HG02943 (cell line): ENCODE results near the gene DNAH7.

ENCODE experiments used
- ATAC-seq: cut with Tn5 transposase; IDR thresholded peaks from one replicate; pipeline ENCODE4 v1.9.1; 2021; ENCODE audit warnings: mild to moderate bottlenecking, low read depth, moderate library complexity; ENCODE audit not compliant: unreplicated experiment

The DNAH7 gene

DNA sequence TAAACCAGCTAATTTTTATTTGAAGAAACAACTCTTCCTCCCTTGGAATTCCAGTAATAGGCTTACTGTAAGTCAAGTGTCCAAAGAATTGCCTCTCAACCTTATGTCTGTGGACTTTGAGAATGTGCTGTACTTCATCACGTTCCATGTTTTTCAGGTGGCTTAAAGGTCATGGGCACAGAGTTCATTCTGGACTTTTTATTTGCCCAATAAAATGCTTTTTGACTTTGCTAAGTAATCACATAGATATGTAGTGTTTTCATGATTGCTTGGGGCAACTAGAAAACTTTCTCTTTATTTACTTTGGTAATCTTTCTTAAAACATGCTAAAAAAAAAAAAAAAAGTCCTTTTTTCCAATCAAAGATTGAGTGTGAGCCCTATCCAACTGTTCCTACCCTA lies 10.4 kb upstream of the DNAH7 start:
- ATAC-seq = no peak

- ATAC-seq = no peak
Observed at GRCh38 chr2:196077821-196078220, 9.2 kb upstream of the DNAH7 start.

DNA sequence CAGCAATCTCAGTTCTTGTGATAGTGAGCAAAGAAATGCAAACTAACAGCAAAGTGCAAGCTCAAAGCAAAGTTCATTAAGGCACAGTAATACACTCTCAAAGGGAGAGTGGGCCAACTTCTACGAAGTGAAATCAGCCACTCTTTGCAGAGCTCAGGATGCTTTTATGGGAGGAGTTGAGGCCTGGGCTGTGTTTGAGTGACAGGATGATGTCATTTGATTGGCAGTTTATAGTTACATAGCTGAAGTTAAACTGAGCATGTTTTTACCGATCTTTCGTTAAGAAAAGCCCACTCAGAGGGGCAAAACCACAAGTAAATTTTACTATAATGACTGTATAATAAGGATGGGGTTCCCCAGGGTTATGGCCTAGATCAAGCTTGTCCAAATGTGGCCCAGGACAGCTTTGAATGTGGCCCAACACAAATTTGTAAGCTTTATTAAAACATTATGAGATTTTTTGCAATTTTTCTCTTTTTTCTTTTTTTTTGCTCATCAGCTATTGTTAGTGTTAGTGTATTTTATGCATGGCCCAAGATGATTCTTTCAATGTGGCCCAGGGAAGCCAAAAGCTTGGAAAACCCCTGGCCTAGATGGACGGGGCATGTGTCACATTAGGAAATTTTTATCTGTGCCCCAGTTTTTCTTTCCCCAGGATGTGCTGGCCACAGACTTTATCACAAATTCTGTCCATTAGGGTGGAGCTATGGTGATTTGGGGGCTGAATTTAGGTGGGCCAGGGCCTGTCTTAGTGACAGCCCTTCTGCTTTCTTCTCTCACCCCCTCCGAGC lies 8.3 kb upstream of the DNAH7 start:
- no peak for ATAC-seq

GRCh38 chr2:196075196-196075595 lies 6.6 kb upstream of the DNAH7 start:
- no peak for ATAC-seq

- no peak for ATAC-seq
Observed at GRCh38 chr2:196074631-196075030, 6.0 kb upstream of the DNAH7 start.

GRCh38 chr2:196073521-196073920 lies 4.9 kb upstream of the DNAH7 start:
- ATAC-seq = no peak

DNA sequence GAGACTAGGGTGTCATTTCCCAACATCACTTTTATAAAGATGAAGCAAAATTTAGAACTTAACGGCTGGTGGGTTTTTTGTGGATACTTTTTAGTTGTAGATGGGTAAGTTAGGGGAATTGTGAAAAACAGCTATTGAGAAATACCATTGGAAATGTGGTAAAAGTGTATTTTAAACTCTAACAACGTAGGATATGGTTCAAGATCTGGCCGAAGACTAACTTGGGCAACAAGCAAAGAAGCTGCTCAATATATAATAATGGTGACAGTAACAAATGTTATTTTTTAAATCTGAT lies 1.6 kb downstream of the DNAH7 start:
- no peak for ATAC-seq

DNA sequence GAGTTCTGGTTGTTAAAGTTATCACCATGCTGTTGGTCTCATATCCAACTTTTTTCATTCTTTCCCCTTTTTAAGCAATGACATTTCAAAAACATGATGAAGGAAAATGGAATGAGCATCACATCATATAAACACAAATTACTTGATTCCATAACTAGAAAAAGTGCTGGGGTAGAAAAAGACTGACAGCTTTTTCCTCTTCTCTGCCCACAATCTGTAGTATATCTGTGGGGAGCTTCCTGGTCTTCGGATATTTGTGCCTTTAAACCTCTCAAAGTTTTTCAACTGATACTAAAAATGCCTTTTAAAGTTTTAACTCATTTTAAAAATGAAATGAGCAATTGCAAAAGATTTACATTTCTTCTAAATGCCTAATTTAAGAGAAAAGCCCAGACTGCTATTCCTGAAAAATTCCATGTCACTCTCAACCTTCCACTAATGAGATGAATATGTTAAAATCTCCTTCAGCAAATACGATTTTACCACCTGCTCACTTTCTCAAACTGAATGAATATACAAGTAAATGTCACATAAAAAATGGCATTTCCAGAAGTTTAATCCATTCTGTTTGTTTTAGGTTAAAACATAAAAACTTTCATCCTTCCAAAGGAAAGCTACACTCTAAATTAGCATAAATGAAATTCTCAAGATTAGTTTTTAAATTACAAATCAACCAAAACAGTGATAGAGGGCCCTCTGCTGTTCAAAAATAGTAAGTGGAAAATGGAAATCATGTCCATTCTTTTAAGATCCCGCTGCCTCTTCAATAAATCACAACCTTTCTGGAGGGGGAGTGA lies 2.1 kb downstream of the DNAH7 start:
- no peak for ATAC-seq

- ATAC-seq = no peak
Observed at GRCh38 chr2:196063773-196064172, 4.9 kb downstream of the DNAH7 start.

GRCh38 chr2:196059491-196059960 lies 9.1 kb downstream of the DNAH7 start:
- ATAC-seq = no peak

- no peak for ATAC-seq
Observed at GRCh38 chr2:196054631-196055030, 14.0 kb downstream of the DNAH7 start.

GRCh38 chr2:196046123-196046917 lies 22.3 kb downstream of the DNAH7 start:
- peak; percentile 70 for ATAC-seq

- ATAC-seq = no peak
Observed at GRCh38 chr2:196041786-196042185, 26.9 kb downstream of the DNAH7 start.

DNA sequence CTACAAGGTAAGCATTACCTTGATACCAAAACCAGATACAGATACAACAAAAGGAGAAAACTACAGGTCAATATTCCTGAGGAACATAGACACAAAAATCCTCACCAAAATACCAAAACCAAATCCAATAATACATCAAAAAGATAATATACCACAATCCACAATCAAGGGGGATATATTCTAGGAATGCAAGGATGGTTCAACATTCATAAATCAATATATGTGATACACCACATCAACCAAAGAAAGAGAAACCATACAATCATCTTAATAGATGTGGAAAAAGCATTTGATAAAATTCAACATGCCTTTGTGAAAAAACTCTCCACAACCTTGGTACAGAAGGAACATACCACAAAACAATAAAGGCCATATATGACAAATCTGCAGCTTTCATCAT lies 28.4 kb downstream of the DNAH7 start:
- ATAC-seq = no peak

DNA sequence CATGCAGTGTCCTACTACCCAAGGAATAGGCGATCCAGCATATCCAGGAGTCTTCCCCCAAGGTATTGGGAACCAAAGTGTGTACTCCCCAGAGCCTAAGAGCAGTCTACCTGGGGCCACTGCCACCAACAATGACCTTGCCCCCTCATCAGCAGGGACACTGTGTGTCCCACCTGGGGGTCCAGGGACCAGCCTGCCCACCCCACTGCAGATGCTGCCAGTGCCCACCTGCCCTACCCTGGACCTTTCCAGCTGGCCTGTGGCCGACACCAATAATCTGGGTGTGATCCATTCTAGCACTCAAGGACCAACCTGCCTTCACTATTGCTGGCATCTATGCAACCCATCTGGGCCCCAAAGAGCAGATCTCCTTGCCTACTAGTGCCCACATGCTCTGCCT lies 32.2 kb downstream of the DNAH7 start:
- no peak for ATAC-seq

DNA sequence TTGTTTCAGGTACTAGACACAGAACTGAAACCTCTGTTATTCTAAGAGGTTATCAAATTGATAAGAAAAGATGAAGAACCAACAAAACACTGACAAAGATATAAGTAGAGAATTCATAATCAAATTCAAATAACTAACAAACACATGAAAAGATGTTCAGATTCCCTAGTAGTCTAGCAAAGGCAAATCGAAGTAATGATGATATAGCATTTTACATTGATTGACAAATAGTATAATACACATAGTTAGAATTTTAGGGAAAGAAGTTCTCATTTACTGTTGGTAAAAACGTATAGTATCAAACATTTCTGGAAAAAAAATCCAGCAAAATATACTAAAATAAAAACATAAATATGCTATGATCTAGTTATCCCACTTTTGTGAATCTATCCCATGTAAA lies 50.6 kb downstream of the DNAH7 start:
- ATAC-seq = no peak

- no peak for ATAC-seq
Observed at GRCh38 chr2:196012314-196012713, 56.3 kb downstream of the DNAH7 start.

DNA sequence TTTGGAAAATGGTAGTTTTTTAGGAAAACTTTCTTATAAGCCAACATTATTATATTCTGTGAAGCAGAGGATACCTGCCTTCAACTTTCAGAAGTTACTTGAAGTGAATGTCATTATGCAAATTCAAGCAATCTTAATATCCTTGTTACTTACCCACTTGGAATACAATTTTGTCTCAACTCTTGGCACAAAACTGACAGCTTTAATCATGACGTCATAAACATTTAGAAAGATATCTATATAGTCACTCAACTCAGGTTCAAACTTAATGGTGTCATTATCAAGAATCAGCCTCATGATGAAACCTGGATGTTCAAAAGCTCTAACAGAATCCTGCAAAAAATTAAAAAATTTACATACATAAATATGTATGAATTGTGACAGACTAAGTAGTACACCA lies 68.1 kb downstream of the DNAH7 start:
- no peak for ATAC-seq

DNA sequence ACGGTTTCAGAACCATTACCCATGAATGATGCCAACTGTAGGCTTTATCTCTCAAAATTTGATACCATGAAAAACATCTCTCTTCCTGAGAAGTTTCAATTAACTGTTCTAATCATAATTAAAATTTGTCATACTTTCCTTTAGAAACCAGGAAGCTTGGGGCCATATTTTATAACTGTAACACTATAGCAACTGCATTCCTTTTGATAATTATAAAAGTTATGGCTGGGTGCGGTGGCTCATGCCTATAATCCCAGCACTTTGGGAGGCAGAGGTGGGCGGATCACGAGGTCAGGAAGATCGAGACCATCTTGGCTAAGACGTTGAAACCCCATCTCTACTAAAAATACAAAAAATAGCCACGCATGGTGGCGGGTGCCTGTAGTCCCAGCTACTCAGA lies 70.6 kb downstream of the DNAH7 start:
- no peak for ATAC-seq

DNA sequence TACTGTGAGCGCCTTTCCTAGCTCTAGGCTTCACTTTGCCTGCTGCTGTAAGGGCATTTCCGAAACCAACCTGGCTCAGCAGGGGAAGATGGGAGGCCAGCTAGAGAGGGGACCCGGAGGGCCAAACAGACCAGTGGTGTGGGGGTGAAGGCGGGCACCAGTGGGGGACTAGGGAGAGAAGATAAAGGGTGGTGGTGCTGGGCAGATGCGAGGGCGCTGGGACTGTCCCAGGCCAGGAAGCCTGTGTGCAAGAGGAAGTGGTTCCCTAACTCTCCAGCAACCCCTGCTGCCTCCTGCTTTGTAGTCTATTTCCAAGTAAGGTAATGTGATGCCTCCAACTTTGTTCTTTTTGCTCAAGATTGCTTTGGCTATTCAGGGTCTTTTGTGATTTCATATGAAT lies 73.1 kb downstream of the DNAH7 start:
- no peak for ATAC-seq

GRCh38 chr2:195993623-195994022 lies 75.0 kb downstream of the DNAH7 start:
- no peak for ATAC-seq
